Activated naive CD8-positive, alpha-beta T cell treated with anti-CD3 and anti-CD28 coated beads, Interleukin-2, amount 50 U/mL, for 24 hours (primary cell): ENCODE results near the gene GSTA2.
"Not testable (repeated sequence)": the region's sequence is repeated elsewhere in the genome, so short reads cannot be mapped to it uniquely, and the experiment has no call there.

Source experiments
- ATAC-seq: fragments of 150-1000 bp; cut with Tn5 transposase; one replicate; pipeline ENCODE4 v1.10.0; 2021
- DNase-seq: peaks from one replicate; pipeline ENCODE4 v3.0.0; 2021
- H3K27ac Mint-ChIP-seq: one replicate; pipeline ENCODE4 v1.8.0; 2021; ENCODE audit warnings: mild to moderate bottlenecking, mixed read lengths
- H3K27me3 Mint-ChIP-seq: one replicate; pipeline ENCODE4 v1.8.0; 2021; ENCODE audit warnings: mixed read lengths
- H3K36me3 Mint-ChIP-seq: one replicate; pipeline ENCODE4 v1.8.0; 2021; ENCODE audit warnings: low read depth, mixed read lengths
- H3K4me1 Mint-ChIP-seq: one replicate; pipeline ENCODE4 v1.8.0; 2021; ENCODE audit warnings: mixed read lengths
- H3K4me3 Mint-ChIP-seq: one replicate; pipeline ENCODE4 v1.8.0; 2021; ENCODE audit warnings: mild to moderate bottlenecking, moderate library complexity, mixed read lengths
- H3K9me3 Mint-ChIP-seq: one replicate; pipeline ENCODE4 v1.8.0; 2021; ENCODE audit warnings: mixed read lengths

The GSTA2 gene

GRCh38 chr6:52782209-52782608, 18.9 kb upstream of the GSTA2 start:
- not testable (repeated sequence) for ATAC-seq, H3K36me3 Mint-ChIP-seq, H3K4me1 Mint-ChIP-seq, H3K4me3 Mint-ChIP-seq, DNase-seq, H3K9me3 Mint-ChIP-seq, H3K27ac Mint-ChIP-seq
- peaks cover 14% of the 10 kb centered on the region for H3K27me3 Mint-ChIP-seq

- no peaks in the 10 kb centered on the region for H3K36me3 Mint-ChIP-seq
- no peak for DNase-seq
- no peak overlapping the region for H3K4me3 Mint-ChIP-seq
Measured at GRCh38 chr6:52779237-52779636, 16.0 kb upstream of the GSTA2 start.

GRCh38 chr6:52776711-52777351, 13.6 kb upstream of the GSTA2 start:
- H3K27ac Mint-ChIP-seq, H3K36me3 Mint-ChIP-seq, ATAC-seq, H3K4me1 Mint-ChIP-seq, H3K9me3 Mint-ChIP-seq, DNase-seq, H3K4me3 Mint-ChIP-seq: not testable (repeated sequence)
- peaks cover 22% of the 10 kb centered on the region for H3K27me3 Mint-ChIP-seq

More at GRCh38 chr6:52779237-52779636, 16.0 kb upstream of the GSTA2 start:
- Mint-ChIP-seq H3K9me3 (no peaks in the 10 kb centered on the region), H3K4me1 (no peaks in the 10 kb centered on the region), H3K27me3 (peaks cover 23% of the 10 kb centered on the region), H3K27ac (no peak overlapping the region)
- no peak for ATAC-seq

- not testable (repeated sequence) for H3K27me3 Mint-ChIP-seq, H3K9me3 Mint-ChIP-seq, H3K36me3 Mint-ChIP-seq, ATAC-seq, DNase-seq, H3K4me1 Mint-ChIP-seq, H3K4me3 Mint-ChIP-seq, H3K27ac Mint-ChIP-seq
Measured at GRCh38 chr6:52769399-52769798, 6.1 kb upstream of the GSTA2 start.

GRCh38 chr6:52767658-52768057, 4.4 kb upstream of the GSTA2 start:
- DNase-seq, H3K36me3 Mint-ChIP-seq: not testable (repeated sequence)

GRCh38 chr6:52761673-52762491, 1.4 kb downstream of the GSTA2 start:
- H3K4me1 Mint-ChIP-seq, ATAC-seq, H3K27me3 Mint-ChIP-seq, H3K4me3 Mint-ChIP-seq, DNase-seq, H3K36me3 Mint-ChIP-seq, H3K27ac Mint-ChIP-seq, H3K9me3 Mint-ChIP-seq: not testable (repeated sequence)

More at GRCh38 chr6:52767658-52768057, 4.4 kb upstream of the GSTA2 start:
- not testable (repeated sequence) for H3K27ac Mint-ChIP-seq, H3K27me3 Mint-ChIP-seq, H3K4me3 Mint-ChIP-seq, ATAC-seq, H3K4me1 Mint-ChIP-seq, H3K9me3 Mint-ChIP-seq

- no peak for ATAC-seq
- Mint-ChIP-seq H3K27ac (no peak overlapping the region), H3K9me3 (no peaks in the 10 kb centered on the region), H3K4me1 (no peaks in the 10 kb centered on the region), H3K4me3 (no peak overlapping the region), H3K27me3 (peaks cover 9% of the 10 kb centered on the region), H3K36me3 (no peaks in the 10 kb centered on the region)
- no peak for DNase-seq
Measured at GRCh38 chr6:52760105-52760765, 3.0 kb downstream of the GSTA2 start.

GRCh38 chr6:52759085-52759484, 4.2 kb downstream of the GSTA2 start:
- H3K27me3 Mint-ChIP-seq, result peaks cover 13% of the 10 kb centered on the region
- H3K4me1 Mint-ChIP-seq, result no peaks in the 10 kb centered on the region
- H3K9me3 Mint-ChIP-seq, result no peaks in the 10 kb centered on the region
- no peak overlapping the region for H3K4me3 Mint-ChIP-seq
- no peak for ATAC-seq
- H3K27ac Mint-ChIP-seq, result no peak overlapping the region
- H3K36me3 Mint-ChIP-seq, result no peaks in the 10 kb centered on the region
- DNase-seq, result no peak

GRCh38 chr6:52757651-52758338, 5.5 kb downstream of the GSTA2 start:
- not testable (repeated sequence) for H3K9me3 Mint-ChIP-seq, DNase-seq, H3K36me3 Mint-ChIP-seq, H3K27ac Mint-ChIP-seq, ATAC-seq, H3K4me3 Mint-ChIP-seq, H3K4me1 Mint-ChIP-seq
- peaks cover 13% of the 10 kb centered on the region for H3K27me3 Mint-ChIP-seq

- DNase-seq (no peak), ATAC-seq (no peak)
- Mint-ChIP-seq H3K27me3 (peaks cover 11% of the 10 kb centered on the region), H3K9me3 (no peaks in the 10 kb centered on the region), H3K4me1 (no peaks in the 10 kb centered on the region), H3K27ac (no peak overlapping the region), H3K4me3 (no peak overlapping the region), H3K36me3 (no peaks in the 10 kb centered on the region)
Measured at GRCh38 chr6:52754443-52754842, 8.8 kb downstream of the GSTA2 start.

- not testable (repeated sequence) for DNase-seq, H3K4me1 Mint-ChIP-seq, H3K9me3 Mint-ChIP-seq, ATAC-seq, H3K4me3 Mint-ChIP-seq, H3K27ac Mint-ChIP-seq, H3K36me3 Mint-ChIP-seq
- H3K27me3 Mint-ChIP-seq, result peaks cover 11% of the 10 kb centered on the region
Measured at GRCh38 chr6:52753137-52753536, 10.1 kb downstream of the GSTA2 start.

GRCh38 chr6:52752310-52752709, 11.0 kb downstream of the GSTA2 start:
- Mint-ChIP-seq H3K4me1 (no peaks in the 10 kb centered on the region), H3K9me3 (no peaks in the 10 kb centered on the region), H3K27me3 (peaks cover 11% of the 10 kb centered on the region)

GRCh38 chr6:52749556-52750152, 13.6 kb downstream of the GSTA2 start:
- no peak for ATAC-seq
- Mint-ChIP-seq H3K4me1 (no peaks in the 10 kb centered on the region), H3K4me3 (no peak overlapping the region), H3K9me3 (no peaks in the 10 kb centered on the region), H3K36me3 (no peaks in the 10 kb centered on the region), H3K27ac (no peak overlapping the region), H3K27me3 (peaks cover 6% of the 10 kb centered on the region)
- no peak for DNase-seq

More at GRCh38 chr6:52752310-52752709, 11.0 kb downstream of the GSTA2 start:
- no peak overlapping the region for H3K27ac Mint-ChIP-seq
- H3K4me3 Mint-ChIP-seq, result no peak overlapping the region
- no peak for DNase-seq
- H3K36me3 Mint-ChIP-seq, result no peaks in the 10 kb centered on the region
- no peak for ATAC-seq

- H3K4me1 Mint-ChIP-seq, H3K4me3 Mint-ChIP-seq, H3K36me3 Mint-ChIP-seq, H3K27me3 Mint-ChIP-seq, ATAC-seq, H3K9me3 Mint-ChIP-seq, DNase-seq, H3K27ac Mint-ChIP-seq: not testable (repeated sequence)
Measured at GRCh38 chr6:52747301-52747700, 16.0 kb downstream of the GSTA2 start.
